ENCODE data around the gene ZNF662.
"Not testable (repeated sequence)": the region's sequence is repeated elsewhere in the genome, so short reads cannot be mapped to it uniquely, and the experiment has no call there.

ZNF662 gene

GRCh38 chr3:42906070-42906847 lies at the start of gene ZNF662:
Gene ZNF662 (plus strand): TSS chr3:42906142. CDS start chr3:42908115, 1,973 bp downstream.
- peak in 1 of 2 donors; percentile 5 for DNase-seq (ENCODE audit: low read depth in 2 of 2)

GRCh38 chr3:42856544-42856943 lies 49.4 kb upstream of the ZNF662 start:
- DNase-seq (ENCODE audit: low read depth in 2 of 2) = no peak

DNA sequence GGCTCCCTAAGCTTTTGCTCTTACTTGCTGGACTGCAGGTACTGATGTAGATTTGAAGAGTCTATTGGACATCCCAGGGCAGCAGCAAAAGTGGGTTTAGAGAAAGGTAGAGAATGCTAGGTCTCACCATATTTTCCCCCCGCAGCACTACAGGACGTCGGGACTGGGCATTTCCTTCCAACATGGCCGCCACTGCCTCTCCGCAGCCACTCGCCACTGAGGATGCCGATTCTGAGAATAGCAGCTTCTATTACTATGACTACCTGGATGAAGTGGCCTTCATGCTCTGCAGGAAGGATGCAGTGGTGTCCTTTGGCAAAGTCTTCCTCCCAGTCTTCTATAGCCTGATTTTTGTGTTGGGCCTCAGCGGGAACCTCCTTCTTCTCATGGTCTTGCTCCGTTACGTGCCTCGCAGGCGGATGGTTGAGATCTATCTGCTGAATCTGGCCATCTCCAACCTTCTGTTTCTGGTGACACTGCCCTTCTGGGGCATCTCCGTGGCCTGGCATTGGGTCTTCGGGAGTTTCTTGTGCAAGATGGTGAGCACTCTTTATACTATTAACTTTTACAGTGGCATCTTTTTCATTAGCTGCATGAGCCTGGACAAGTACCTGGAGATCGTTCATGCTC lies 41.5 kb upstream of the ZNF662 start:
- no peak for DNase-seq (ENCODE audit: low read depth in 2 of 2)

DNA sequence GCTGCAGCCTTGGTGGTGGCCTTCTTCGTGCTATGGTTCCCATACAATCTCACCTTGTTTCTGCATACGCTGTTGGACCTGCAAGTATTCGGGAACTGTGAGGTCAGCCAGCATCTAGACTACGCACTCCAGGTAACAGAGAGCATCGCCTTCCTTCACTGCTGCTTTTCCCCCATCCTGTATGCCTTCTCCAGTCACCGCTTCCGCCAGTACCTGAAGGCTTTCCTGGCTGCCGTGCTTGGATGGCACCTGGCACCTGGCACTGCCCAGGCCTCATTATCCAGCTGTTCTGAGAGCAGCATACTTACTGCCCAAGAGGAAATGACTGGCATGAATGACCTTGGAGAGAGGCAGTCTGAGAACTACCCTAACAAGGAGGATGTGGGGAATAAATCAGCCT lies 40.7 kb upstream of the ZNF662 start:
- DNase-seq (ENCODE audit: low read depth in 2 of 2) = no peak

DNA sequence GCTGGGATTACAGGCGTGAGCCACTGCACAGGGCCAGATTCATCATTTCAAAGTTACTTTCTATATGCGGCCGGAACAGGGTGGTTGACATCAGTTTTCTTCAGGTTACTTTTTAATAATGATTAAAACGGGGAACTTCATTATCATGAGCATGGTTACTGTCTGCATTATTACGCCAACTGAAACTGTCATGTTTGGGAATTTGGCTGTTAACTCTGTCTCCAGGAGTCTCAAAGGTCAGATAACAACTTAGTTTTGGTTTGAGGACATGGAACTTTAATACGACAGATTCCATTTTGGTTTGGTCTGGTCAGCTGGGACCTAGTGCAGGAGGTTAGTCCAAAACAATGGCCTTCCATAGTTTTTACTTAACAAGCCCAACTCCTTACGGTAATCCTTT lies 38.8 kb upstream of the ZNF662 start:
- no peak for DNase-seq (ENCODE audit: low read depth in 2 of 2)

GRCh38 chr3:42868841-42869240 lies 37.1 kb upstream of the ZNF662 start:
- DNase-seq (ENCODE audit: low read depth in 2 of 2) = no peak

DNA sequence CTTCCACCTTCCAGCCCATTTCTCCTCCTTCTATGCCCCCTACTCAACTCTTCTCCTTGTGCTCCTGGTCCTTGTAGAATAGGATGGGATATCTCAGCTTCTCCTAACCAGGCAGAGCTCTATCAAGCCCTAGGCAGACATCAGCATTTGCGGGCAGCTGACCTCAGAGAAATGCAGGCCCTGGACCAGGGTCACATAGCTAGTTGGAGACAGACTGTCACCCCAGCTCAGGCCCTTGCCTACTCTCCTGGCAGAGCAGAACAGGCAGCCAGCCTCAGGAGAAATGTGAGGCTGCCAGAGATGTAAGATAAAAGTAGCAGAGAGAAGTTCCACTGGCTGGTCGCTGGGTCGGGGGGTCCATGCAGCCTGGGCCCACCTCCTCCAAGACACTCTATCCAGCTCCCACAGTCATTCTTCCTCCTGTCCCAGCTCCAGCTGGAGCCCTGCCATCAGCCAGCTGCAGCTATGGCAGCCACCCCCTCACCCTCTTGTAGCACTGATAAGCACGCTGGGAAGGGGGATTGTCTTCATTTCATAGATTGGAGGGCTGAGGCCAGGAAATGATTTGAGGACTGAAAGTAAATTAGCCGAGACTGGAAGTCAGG lies 34.2 kb upstream of the ZNF662 start:
- no peak for DNase-seq (ENCODE audit: low read depth in 2 of 2)

DNA sequence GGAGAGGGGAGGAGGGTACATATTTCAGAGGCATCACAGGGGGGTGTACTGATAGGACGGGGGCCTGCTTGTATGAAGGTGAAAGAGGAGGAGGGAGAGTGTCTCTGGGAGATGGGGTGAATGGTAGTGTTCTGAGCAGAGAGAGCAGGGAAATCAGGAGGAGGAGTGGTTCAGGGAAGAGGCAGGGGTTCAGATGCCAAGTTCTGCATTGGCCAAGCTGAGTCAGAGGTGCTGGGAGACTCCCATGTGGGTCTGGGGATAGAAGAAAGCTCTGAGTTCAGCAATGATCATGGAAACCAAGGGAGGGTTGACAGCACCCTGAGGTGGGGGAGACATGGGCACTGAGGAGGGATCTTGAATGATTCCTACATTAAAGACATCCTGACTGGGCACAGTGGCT lies 33.2 kb upstream of the ZNF662 start:
- no peak for DNase-seq (ENCODE audit: low read depth in 2 of 2)

DNA sequence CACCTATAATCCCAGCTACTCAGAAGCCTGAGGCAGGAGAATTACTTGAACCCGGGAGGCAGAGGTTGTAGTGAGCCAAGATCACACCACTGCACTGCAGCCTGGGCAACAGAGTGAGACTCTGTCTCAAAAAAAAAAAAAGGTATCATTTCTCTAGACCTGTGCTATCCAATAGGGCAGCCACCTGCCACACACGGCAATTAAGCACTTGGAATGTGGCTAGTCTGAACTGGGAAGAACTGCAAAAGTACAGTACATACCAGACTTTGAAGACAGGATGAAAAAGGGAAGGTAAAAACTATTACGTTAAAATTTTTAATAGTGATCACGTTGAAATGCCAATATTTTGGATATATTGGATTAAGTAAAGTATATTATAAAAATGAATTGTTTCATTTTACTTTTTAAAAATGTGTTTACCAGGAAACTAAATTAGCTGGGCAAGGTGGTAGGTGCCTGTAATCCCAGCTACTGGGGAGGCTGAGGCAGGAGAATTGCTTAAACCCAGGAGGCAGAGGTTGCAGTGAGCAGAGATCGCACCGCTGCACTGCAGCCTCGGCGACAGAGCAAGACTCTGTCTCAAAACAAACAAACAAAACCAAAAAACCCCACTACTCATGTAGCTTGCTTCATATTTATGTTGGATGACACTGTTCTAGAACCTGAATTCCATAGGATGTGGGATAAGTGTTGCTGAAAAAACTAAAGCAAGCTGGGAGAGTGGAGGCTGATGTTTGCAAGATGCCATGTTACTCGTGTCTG lies 32.5 kb upstream of the ZNF662 start:
- no peak for DNase-seq (ENCODE audit: low read depth in 2 of 2)

DNA sequence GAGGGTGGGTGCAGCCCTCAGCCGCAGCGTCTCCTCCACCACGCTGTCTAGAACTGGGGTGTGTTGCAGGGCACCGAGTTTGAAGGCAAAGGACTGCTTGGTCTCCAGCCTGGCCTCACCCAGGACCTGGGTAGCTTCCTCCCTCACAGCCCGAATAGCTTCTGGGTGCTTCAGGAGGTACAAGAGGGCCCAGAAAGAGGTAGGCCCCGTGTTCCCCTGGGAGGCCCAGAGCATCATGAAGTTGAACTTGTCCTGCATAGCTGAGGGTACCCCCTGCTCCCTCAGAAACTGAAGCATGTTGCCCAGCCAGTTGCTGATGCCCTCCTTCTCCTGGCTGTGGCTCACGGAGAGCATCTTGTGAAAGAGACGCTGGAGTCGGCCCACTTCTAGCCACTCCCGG lies 31.2 kb upstream of the ZNF662 start:
- no peak for DNase-seq (ENCODE audit: low read depth in 2 of 2)

DNA sequence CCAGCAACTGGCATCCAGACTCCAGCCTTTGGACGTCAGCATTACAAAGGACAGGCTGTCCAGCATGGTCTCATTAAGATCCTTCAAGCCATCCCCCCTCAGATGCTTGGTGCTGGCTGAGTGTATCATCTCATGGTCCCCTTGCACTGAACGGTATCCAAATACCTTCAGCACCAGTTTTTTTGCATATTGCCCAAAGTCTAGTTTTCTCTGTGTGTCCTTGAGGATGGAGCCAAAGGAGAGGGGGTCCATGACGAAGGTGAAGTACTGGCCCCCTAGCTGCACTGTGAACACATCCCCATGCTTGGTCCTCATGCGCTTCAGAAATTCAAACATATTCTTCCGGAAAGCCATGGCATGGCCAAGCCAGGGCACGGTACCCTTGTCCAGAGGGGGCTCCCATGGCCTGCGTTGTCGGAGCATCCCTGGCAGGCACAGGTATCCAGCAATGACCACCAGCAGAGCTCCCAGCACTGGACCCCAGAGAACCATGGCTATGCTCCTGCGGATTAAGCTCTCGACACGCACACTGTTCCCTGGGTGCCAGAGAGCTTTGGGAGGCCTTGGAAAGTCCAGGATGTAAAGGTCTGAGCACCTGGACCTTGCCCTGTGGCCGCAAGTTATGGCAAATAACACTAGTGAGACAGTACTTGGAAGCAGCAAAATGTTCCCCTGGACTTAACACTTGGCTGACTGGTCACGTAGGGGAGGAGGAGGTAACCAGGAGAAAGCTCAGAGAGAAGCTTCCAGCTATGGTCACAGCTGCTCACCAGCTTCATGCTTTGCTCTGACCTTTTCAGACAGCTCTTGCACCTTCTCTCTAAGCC lies 30.4 kb upstream of the ZNF662 start, which contains the start of gene CYP8B1:
Gene CYP8B1, minus strand, starts transcription at position 555 of the 827 bp plus-strand sequence. Its CDS starts 63 bp downstream, at position 492.
- no peak for DNase-seq (ENCODE audit: low read depth in 2 of 2)

GRCh38 chr3:42876401-42876800 lies 29.5 kb upstream of the ZNF662 start:
- no peak for DNase-seq (ENCODE audit: low read depth in 2 of 2)

DNA sequence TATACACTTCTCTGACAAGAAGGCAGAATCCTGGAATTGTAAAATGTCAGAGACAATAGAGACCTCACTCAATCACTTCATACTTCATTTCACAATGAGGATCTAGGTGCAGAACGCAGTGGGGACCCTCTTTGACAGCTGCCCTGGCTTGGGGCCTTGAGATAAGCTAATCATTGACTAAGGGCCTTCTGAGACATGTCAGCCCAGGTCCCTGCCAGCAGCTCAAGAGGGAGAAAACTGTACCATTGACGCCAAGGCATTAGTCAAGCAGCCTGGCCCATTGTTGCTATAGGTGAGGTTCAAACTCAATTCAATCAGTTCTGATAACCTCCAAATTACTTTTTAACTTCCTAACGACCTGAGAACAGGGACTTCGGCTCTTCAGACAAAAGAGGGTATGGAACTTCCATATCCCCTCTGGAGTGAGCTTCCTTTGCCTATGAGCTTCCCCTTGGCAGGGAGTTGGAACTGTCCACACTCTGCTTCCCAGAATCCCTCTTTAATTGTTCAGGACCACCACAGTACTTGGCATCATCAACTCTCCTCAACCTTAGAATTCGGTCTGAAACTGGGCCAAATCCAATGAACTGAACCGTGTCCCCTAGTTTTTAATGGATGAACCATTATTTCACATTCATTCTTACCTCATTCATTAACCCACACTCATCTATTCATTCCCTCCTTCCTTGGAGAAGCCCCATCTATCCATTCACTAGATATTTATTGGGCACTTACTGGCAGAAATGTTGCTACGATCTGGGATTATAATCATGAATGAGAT lies 28.8 kb upstream of the ZNF662 start:
- DNase-seq (ENCODE audit: low read depth in 2 of 2) = no peak

DNA sequence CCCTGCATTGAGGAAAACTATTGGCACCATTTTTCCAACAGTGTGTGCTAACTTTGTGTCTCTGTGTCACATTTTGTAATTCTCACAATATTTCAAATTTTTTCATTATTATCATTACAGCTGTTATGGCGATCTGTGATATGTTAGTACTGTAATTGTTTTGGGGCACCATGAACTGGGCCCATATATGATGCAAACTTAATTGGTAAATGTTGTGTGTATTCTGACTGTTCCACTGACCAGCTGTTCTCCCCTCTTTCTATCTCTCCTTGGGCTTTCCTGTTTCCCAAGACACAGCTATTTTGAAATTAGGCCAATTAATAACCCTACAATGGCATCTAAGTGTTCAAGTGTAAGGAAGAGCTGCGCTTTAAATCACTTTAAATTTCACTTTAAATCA lies 28.1 kb upstream of the ZNF662 start:
- no peak for DNase-seq (ENCODE audit: low read depth in 2 of 2)

DNA sequence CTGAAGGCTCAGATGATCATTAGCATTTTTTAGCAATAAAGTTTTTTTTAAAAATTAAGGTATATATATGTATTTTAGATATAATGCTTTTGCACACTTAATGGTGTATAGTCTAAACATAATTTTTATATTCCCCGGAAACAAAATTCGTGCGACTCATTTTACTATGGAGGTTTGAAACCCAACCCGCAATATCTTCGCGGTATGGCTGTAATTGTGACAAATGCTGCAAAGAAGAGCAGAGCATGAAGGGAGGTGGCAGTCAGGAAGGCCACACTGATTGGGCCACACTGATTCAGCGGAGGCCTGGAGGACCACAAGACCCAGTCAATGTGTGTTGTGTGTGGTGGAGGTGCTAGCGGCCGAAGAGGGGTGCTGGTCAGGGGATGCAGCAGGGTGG lies 25.8 kb upstream of the ZNF662 start:
- no peak for DNase-seq (ENCODE audit: low read depth in 2 of 2)

- DNase-seq (ENCODE audit: low read depth in 2 of 2) = peak; percentile 73 to 74
These were observed 25.1 kb upstream of the ZNF662 start for GRCh38 chr3:42880601-42881451.

GRCh38 chr3:42883251-42883930 lies 22.6 kb upstream of the ZNF662 start:
- not testable (repeated sequence) for DNase-seq (ENCODE audit: low read depth in 2 of 2)

GRCh38 chr3:42884324-42884723 lies 21.6 kb upstream of the ZNF662 start:
- no peak for DNase-seq (ENCODE audit: low read depth in 2 of 2)

GRCh38 chr3:42886294-42886822 lies 19.6 kb upstream of the ZNF662 start:
- no peak for DNase-seq (ENCODE audit: low read depth in 2 of 2)
